SK-N-SH treated with all-trans-retinoic acid at 6 μM for 48 hours (cell line): ENCODE results near the gene GMCL1.

ENCODE experiments used
- ATAC-seq: fragments of 200-7000 bp; cut with Tn5 transposase; 3 replicates; pipeline ENCODE4 v1.9.1; 2020; ENCODE audit warnings: mild to moderate bottlenecking, moderate library complexity
- ARNTL ChIP-seq: fragments of 450-650 bp; formaldehyde crosslinking; IDR thresholded peaks from 2 replicates; pipeline ENCODE4 v1.5.0; 2020; ENCODE audit warnings: low read depth, mild to moderate bottlenecking, moderate library complexity, borderline replicate concordance
- CSDC2 ChIP-seq: fragments of 250-450 bp; sonication (Bioruptor Pico); IDR thresholded peaks from 2 replicates; pipeline ENCODE4 v1.5.0; 2020; ENCODE audit warnings: mild to moderate bottlenecking, moderate library complexity
- ESRRG ChIP-seq: fragments of 250-450 bp; sonication (Bioruptor Pico); IDR thresholded peaks from 2 replicates; pipeline ENCODE4 v1.6.1; 2021; ENCODE audit warnings: mild to moderate bottlenecking
- ISL1 ChIP-seq: fragments of 250-450 bp; sonication (Bioruptor Pico); IDR thresholded peaks from 2 replicates; pipeline ENCODE4 v2.1.2; 2022; ENCODE audit warnings: mild to moderate bottlenecking, moderate library complexity
- OSR1 ChIP-seq: fragments of 250-450 bp; sonication (Bioruptor Pico); IDR thresholded peaks from 2 replicates; pipeline ENCODE4 v1.8.0; 2022; ENCODE audit warnings: moderate library complexity, mild to moderate bottlenecking, inconsistent platforms
- RARB ChIP-seq: fragments of 250-450 bp; sonication (Bioruptor Pico); IDR thresholded peaks from 2 replicates; pipeline ENCODE4 v1.8.0; 2021; ENCODE audit warnings: mild to moderate bottlenecking, moderate library complexity
- SNAI2 ChIP-seq: fragments of 250-450 bp; sonication (Bioruptor Pico); IDR thresholded peaks from 2 replicates; pipeline ENCODE4 v1.5.0; 2020; ENCODE audit warnings: mild to moderate bottlenecking, moderate library complexity
- TCF4 ChIP-seq: fragments of 250-450 bp; sonication (Bioruptor Pico); IDR thresholded peaks from 2 replicates; pipeline ENCODE4 v1.8.0; 2021; ENCODE audit warnings: mild to moderate bottlenecking, moderate library complexity, borderline replicate concordance
- TOX ChIP-seq: fragments of 250-450 bp; sonication (Bioruptor Pico); IDR thresholded peaks from 2 replicates; pipeline ENCODE4 v1.8.0; 2021; ENCODE audit warnings: mild to moderate bottlenecking, moderate library complexity, borderline replicate concordance
- ZC3H10 ChIP-seq: fragments of 250-450 bp; sonication (Bioruptor Pico); IDR thresholded peaks from 2 replicates; pipeline ENCODE4 v1.5.1; 2021; ENCODE audit warnings: mild to moderate bottlenecking, moderate library complexity
- ZFP3 ChIP-seq: fragments of 250-450 bp; sonication (Bioruptor Pico); IDR thresholded peaks from 2 replicates; pipeline ENCODE4 v1.5.0; 2020; ENCODE audit warnings: mild to moderate bottlenecking, moderate library complexity
- ZNF565 ChIP-seq: fragments of 450-650 bp; formaldehyde crosslinking; conservative IDR thresholded peaks from 2 replicates; pipeline ENCODE4 v1.5.0; 2020; ENCODE audit warnings: low read depth, mild to moderate bottlenecking, moderate library complexity
- ZNF70 ChIP-seq: fragments of 450-650 bp; formaldehyde crosslinking; IDR thresholded peaks from 2 replicates; pipeline ENCODE4 v1.5.0; 2020; ENCODE audit warnings: mild to moderate bottlenecking, moderate library complexity
- ZNF8 ChIP-seq: fragments of 450-650 bp; formaldehyde crosslinking; IDR thresholded peaks from 2 replicates; pipeline ENCODE4 v1.5.0; 2020; ENCODE audit warnings: mild to moderate bottlenecking, moderate library complexity
- TF ChIP-seq, protein P1 (sequence below): fragments of 250-450 bp; sonication (Bioruptor Pico); IDR thresholded peaks from 2 replicates; pipeline ENCODE4 v1.5.1; 2020; ENCODE audit warnings: low read depth, mild to moderate bottlenecking, moderate library complexity
- TF ChIP-seq, protein P2 (sequence below): fragments of 250-450 bp; sonication (Bioruptor Pico); IDR thresholded peaks from 2 replicates; pipeline ENCODE4 v1.5.1; 2021; ENCODE audit warnings: mild to moderate bottlenecking, moderate library complexity
- TF ChIP-seq, protein P3 (sequence below): fragments of 250-450 bp; sonication (Bioruptor Pico); IDR thresholded peaks from 2 replicates; pipeline ENCODE4 v1.8.0; 2020; ENCODE audit warnings: mild to moderate bottlenecking, moderate library complexity, borderline replicate concordance
- TF ChIP-seq, protein P4 (sequence below): fragments of 250-450 bp; sonication (Bioruptor Pico); IDR thresholded peaks from 2 replicates; pipeline ENCODE4 v1.8.0; 2021; ENCODE audit warnings: low read depth, mild to moderate bottlenecking, moderate library complexity, borderline replicate concordance
- TF ChIP-seq, protein P5 (sequence below): fragments of 250-450 bp; sonication (Bioruptor Pico); IDR thresholded peaks from 2 replicates; pipeline ENCODE4 v1.5.0; 2020; ENCODE audit warnings: mild to moderate bottlenecking, moderate library complexity

The GMCL1 gene

DNA sequence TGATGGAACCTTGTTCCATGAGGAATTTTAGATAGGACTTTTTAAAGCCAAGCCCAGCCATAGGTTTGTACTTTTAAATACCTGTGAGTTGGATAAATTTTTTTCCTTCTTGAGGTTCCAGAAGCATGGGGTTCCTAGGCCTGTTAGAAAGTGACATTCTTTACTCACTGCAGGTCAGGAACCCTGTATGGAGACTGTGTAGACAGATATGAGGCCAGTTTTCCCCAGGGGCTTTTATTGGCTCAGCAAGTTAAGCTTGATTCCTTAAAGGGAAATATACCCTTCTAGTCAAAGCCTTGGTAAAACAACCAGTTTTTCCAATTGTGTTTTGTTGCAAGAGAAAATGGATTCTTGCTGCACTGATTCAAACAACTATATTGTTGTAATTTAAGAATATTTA is 38.4 kb upstream of the GMCL1 start:
- no peak for ATAC-seq
- TF ChIP-seq ARNTL (CRISPR knock-in tag), result no peak
- TF ChIP-seq ISL1 (CRISPR knock-in tag), result no peak
- TF ChIP-seq, protein P1, sequence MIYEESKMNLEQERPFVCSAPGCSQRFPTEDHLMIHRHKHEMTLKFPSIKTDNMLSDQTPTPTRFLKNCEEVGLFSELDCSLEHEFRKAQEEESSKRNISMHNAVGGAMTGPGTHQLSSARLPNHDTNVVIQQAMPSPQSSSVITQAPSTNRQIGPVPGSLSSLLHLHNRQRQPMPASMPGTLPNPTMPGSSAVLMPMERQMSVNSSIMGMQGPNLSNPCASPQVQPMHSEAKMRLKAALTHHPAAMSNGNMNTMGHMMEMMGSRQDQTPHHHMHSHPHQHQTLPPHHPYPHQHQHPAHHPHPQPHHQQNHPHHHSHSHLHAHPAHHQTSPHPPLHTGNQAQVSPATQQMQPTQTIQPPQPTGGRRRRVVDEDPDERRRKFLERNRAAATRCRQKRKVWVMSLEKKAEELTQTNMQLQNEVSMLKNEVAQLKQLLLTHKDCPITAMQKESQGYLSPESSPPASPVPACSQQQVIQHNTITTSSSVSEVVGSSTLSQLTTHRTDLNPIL (CRISPR knock-in tag), result no peak
- TF ChIP-seq ZNF70 (CRISPR knock-in tag), result no peak
- no peak for TF ChIP-seq OSR1 (CRISPR knock-in tag)
- TF ChIP-seq, protein P2, sequence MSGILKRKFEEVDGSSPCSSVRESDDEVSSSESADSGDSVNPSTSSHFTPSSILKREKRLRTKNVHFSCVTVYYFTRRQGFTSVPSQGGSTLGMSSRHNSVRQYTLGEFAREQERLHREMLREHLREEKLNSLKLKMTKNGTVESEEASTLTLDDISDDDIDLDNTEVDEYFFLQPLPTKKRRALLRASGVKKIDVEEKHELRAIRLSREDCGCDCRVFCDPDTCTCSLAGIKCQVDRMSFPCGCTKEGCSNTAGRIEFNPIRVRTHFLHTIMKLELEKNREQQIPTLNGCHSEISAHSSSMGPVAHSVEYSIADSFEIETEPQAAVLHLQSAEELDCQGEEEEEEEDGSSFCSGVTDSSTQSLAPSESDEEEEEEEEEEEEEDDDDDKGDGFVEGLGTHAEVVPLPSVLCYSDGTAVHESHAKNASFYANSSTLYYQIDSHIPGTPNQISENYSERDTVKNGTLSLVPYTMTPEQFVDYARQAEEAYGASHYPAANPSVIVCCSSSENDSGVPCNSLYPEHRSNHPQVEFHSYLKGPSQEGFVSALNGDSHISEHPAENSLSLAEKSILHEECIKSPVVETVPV (CRISPR knock-in tag), result no peak
- no peak for TF ChIP-seq ZFP3 (CRISPR knock-in tag)
- TF ChIP-seq RARB (CRISPR knock-in tag), result no peak
- TF ChIP-seq ZNF8, result no peak
- TF ChIP-seq SNAI2 (CRISPR knock-in tag), result no peak
- TF ChIP-seq CSDC2 (CRISPR knock-in tag), result no peak
- TF ChIP-seq, protein P3, sequence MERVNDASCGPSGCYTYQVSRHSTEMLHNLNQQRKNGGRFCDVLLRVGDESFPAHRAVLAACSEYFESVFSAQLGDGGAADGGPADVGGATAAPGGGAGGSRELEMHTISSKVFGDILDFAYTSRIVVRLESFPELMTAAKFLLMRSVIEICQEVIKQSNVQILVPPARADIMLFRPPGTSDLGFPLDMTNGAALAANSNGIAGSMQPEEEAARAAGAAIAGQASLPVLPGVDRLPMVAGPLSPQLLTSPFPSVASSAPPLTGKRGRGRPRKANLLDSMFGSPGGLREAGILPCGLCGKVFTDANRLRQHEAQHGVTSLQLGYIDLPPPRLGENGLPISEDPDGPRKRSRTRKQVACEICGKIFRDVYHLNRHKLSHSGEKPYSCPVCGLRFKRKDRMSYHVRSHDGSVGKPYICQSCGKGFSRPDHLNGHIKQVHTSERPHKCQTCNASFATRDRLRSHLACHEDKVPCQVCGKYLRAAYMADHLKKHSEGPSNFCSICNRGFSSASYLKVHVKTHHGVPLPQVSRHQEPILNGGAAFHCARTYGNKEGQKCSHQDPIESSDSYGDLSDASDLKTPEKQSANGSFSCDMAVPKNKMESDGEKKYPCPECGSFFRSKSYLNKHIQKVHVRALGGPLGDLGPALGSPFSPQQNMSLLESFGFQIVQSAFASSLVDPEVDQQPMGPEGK, result no peak
- TF ChIP-seq, all 23 proteins: peak for 0

DNA sequence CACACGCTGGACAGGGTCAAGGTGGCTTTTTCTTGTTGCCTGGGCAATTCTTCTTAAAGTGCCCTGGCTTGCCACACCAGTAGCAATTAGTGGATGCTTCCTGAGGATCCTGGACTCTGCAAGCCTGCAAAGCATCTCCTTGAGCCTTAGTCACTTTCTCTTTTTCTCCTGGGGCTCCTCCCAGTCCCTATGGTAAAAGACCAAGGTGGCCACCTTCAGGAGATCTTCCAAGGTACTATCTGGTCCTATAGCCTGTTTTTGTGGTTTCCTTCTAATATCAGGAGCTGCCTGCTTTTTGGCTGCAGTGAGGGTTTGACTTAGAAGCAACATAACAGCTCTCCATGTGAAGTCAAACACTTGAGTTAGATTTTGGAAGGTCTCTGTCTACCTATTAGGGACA is 33.3 kb upstream of the GMCL1 start:
- TF ChIP-seq ESRRG (CRISPR knock-in tag) (no peak), OSR1 (CRISPR knock-in tag) (no peak), CSDC2 (CRISPR knock-in tag) (no peak), ZNF70 (CRISPR knock-in tag) (no peak), TCF4 (CRISPR knock-in tag) (no peak)
- TF ChIP-seq, protein P3, result no peak
- TF ChIP-seq, protein P1 (CRISPR knock-in tag), result no peak
- ATAC-seq, result no peak

DNA sequence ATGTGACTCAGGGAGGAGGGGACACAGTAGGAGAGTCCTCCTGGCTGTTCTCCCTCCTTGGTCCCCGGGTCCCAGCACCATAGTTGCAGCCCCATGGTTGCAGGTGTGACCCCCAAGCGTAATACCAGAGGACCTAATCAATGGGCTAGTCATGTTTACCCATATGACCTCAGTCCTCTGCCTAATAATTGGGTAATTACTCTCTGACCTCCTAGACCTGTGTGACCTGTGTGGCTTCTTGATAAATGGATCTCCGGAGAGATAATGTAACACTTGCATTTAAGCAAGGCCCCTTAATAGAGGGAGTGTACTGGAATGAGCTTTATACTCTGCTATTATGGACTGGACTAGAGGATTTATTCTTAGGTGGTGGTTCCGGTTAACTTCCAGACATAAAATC is 32.2 kb upstream of the GMCL1 start:
- ATAC-seq, result no peak
- TF ChIP-seq, protein P1 (CRISPR knock-in tag), result no peak
- TF ChIP-seq ARNTL (CRISPR knock-in tag), result no peak
- no peak for TF ChIP-seq ZC3H10 (CRISPR knock-in tag)
- TF ChIP-seq ZFP3 (CRISPR knock-in tag), result no peak
- TF ChIP-seq, protein P4, sequence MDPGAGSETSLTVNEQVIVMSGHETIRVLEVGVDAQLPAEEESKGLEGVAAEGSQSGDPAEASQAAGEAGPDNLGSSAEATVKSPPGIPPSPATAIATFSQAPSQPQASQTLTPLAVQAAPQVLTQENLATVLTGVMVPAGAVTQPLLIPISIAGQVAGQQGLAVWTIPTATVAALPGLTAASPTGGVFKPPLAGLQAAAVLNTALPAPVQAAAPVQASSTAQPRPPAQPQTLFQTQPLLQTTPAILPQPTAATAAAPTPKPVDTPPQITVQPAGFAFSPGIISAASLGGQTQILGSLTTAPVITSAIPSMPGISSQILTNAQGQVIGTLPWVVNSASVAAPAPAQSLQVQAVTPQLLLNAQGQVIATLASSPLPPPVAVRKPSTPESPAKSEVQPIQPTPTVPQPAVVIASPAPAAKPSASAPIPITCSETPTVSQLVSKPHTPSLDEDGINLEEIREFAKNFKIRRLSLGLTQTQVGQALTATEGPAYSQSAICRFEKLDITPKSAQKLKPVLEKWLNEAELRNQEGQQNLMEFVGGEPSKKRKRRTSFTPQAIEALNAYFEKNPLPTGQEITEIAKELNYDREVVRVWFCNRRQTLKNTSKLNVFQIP, result no peak
- no peak for TF ChIP-seq ZNF8
- TF ChIP-seq TOX (CRISPR knock-in tag), result no peak
- TF ChIP-seq, protein P5, sequence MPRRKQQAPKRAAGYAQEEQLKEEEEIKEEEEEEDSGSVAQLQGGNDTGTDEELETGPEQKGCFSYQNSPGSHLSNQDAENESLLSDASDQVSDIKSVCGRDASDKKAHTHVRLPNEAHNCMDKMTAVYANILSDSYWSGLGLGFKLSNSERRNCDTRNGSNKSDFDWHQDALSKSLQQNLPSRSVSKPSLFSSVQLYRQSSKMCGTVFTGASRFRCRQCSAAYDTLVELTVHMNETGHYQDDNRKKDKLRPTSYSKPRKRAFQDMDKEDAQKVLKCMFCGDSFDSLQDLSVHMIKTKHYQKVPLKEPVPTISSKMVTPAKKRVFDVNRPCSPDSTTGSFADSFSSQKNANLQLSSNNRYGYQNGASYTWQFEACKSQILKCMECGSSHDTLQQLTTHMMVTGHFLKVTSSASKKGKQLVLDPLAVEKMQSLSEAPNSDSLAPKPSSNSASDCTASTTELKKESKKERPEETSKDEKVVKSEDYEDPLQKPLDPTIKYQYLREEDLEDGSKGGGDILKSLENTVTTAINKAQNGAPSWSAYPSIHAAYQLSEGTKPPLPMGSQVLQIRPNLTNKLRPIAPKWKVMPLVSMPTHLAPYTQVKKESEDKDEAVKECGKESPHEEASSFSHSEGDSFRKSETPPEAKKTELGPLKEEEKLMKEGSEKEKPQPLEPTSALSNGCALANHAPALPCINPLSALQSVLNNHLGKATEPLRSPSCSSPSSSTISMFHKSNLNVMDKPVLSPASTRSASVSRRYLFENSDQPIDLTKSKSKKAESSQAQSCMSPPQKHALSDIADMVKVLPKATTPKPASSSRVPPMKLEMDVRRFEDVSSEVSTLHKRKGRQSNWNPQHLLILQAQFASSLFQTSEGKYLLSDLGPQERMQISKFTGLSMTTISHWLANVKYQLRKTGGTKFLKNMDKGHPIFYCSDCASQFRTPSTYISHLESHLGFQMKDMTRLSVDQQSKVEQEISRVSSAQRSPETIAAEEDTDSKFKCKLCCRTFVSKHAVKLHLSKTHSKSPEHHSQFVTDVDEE, result no peak
- TF ChIP-seq TCF4 (CRISPR knock-in tag), result no peak
- TF ChIP-seq, protein P3, result no peak
- no peak for TF ChIP-seq CSDC2 (CRISPR knock-in tag)
- TF ChIP-seq ZNF565 (CRISPR knock-in tag), result no peak
- no peak for TF ChIP-seq ZNF70 (CRISPR knock-in tag)
- TF ChIP-seq OSR1 (CRISPR knock-in tag), result no peak
